Endodermal cell (in vitro differentiated cells): ENCODE data around the gene CASP6. TPM values are rescaled to one million over a fixed set of nuclear protein-coding genes. Genes with fewer than 3 reads are reported as not detected.

Experiments used
- DNase-seq: peaks from one replicate; pipeline ENCODE4 v3.0.0-alpha.2; 2017
- H3K27ac ChIP-seq: 2 replicates; pipeline ENCODE4 v1.5.1; 2013; ENCODE audit warnings: mild to moderate bottlenecking, low read depth, low read length, moderate library complexity
- H3K27me3 ChIP-seq: 2 replicates; pipeline ENCODE4 v1.6.1; 2013; ENCODE audit warnings: mild to moderate bottlenecking, low read length, moderate library complexity; ENCODE audit not compliant: insufficient read depth, control insufficient read depth, poor library complexity, severe bottlenecking
- H3K36me3 ChIP-seq: 2 replicates; pipeline ENCODE4 v1.7.0; 2013; ENCODE audit warnings: mild to moderate bottlenecking, low read length, moderate library complexity; ENCODE audit not compliant: control insufficient read depth, insufficient read depth
- H3K4me1 ChIP-seq: one replicate; pipeline ENCODE4 v1.7.0; 2013; ENCODE audit warnings: low read length; ENCODE audit not compliant: control insufficient read depth, insufficient read depth
- H3K4me3 ChIP-seq: 2 replicates; pipeline ENCODE4 v1.5.1; 2013; ENCODE audit warnings: mild to moderate bottlenecking, low read length, moderate library complexity
- H3K9ac ChIP-seq: 2 replicates; pipeline ENCODE4 v1.6.1; 2013; ENCODE audit warnings: mild to moderate bottlenecking, low read length, moderate library complexity; ENCODE audit not compliant: poor library complexity, severe bottlenecking; ENCODE audit errors: extremely low read depth
- H3K9me3 ChIP-seq: 2 replicates; pipeline ENCODE4 v1.6.1; 2013; ENCODE audit warnings: mild to moderate bottlenecking, low read length, moderate library complexity; ENCODE audit not compliant: control insufficient read depth
- H3K27ac Mint-ChIP-seq: 2 replicates; pipeline ENCODE4 v1.8.0; 2020; ENCODE audit warnings: mixed read lengths
- H3K27me3 Mint-ChIP-seq: 2 replicates; pipeline ENCODE4 v1.8.0; 2021; ENCODE audit warnings: mild to moderate bottlenecking, mixed read lengths; ENCODE audit not compliant: insufficient read depth
- H3K36me3 Mint-ChIP-seq: 2 replicates; pipeline ENCODE4 v1.8.0; 2020; ENCODE audit warnings: low read depth, mixed read lengths
- H3K4me1 Mint-ChIP-seq: 2 replicates; pipeline ENCODE4 v1.8.0; 2020; ENCODE audit warnings: mixed read lengths
- H3K4me3 Mint-ChIP-seq: 2 replicates; pipeline ENCODE4 v1.8.0; 2020; ENCODE audit warnings: mild to moderate bottlenecking, moderate library complexity, mixed read lengths
- H3K9me3 Mint-ChIP-seq: 2 replicates; pipeline ENCODE4 v1.8.0; 2020; ENCODE audit warnings: mild to moderate bottlenecking, mixed read lengths
- WGBS, 2 experiments: methylation state at CpG; one replicate each; pipeline versions ENCODE4 v1.1.5 to v1.1.7; 2013; ENCODE audit warnings: missing lambda C conversion rate in 2 of 2, mixed read lengths in 1 of 2; ENCODE audit not compliant: insufficient coverage in 1 of 2, insufficient read length in 1 of 2; 5-methylcytosine and 5-hydroxymethylcytosine counted together
- total RNA-seq, 2 donors: library from RNA; stranded (reverse); fragmentation: NEBNext Ultra II Directional in 1 of 2; extraction: Animal tissue kit (Norgen Biotek cat#: 25700) in 1 of 2; gene quantifications; 2 replicates in 1 of 2; 3 replicates in 1 of 2; pipeline ENCODE4 v1.2.1, GENCODE V29; 2021
- TF ChIP-seq, protein P1 (sequence below): fragments of 200-600 bp; sonication (generic); conservative IDR thresholded peaks from 2 replicates; pipeline ENCODE4 v1.5.0; 2021; ENCODE audit warnings: antibody characterized with exemption, mild to moderate bottlenecking

Gene CASP6
- total RNA-seq, 2 donors from 2014 or later: 20.9 to 21.8 TPM

DNA sequence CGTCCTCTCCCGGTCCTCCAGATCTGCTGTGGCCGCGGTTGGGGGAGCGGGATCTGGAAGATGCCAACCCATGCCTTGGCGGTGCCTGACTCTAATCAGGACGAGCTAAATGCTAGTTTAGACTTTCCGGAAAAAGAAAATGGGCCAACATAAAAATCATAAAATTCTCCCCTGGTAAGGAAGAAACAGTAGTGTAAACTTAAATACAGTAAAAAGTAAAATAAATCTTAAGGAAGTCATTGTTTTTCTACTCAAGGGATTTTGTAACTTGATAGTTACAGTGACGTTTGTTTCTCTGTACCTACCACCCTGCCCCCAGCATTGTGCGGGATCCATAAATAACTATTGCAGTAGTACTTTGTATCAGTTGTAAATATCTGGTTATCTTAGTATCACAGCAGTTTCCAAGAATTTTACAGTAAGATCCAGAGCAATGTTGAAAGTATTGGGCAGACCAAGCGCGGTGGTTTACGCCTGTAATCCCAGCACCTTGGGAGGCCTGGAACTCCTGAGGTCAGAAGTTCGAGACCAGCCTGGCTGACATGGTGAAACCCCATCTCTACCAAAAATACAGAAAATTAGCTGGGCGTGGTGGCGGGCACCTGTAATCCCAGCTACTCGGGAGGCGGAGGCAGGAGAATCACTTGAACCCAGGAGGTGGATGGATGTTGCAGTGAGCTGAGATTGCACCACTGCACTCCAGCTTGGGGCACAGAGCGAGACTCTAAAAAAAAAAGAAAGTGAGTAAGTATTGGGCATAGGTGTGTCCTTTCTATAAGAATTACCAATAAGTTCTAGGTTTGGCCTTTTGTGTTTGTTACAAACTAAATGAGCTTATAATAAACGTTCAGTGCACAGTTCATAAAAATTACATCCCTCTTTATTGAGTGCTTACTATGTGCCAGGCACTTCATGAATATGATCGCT, 27.6 kb upstream of the CASP6 start:
- DNase-seq: no peak
- H3K27ac ChIP-seq: no peak overlapping the region
- no peaks in the 10 kb centered on the region for H3K4me1 ChIP-seq
- H3K4me1 Mint-ChIP-seq: peaks cover 14% of the 10 kb centered on the region
- H3K27me3 Mint-ChIP-seq: no peaks in the 10 kb centered on the region
- no peaks in the 10 kb centered on the region for H3K27me3 ChIP-seq
- no peaks in the 10 kb centered on the region for H3K9me3 ChIP-seq
- TF ChIP-seq, protein P1, sequence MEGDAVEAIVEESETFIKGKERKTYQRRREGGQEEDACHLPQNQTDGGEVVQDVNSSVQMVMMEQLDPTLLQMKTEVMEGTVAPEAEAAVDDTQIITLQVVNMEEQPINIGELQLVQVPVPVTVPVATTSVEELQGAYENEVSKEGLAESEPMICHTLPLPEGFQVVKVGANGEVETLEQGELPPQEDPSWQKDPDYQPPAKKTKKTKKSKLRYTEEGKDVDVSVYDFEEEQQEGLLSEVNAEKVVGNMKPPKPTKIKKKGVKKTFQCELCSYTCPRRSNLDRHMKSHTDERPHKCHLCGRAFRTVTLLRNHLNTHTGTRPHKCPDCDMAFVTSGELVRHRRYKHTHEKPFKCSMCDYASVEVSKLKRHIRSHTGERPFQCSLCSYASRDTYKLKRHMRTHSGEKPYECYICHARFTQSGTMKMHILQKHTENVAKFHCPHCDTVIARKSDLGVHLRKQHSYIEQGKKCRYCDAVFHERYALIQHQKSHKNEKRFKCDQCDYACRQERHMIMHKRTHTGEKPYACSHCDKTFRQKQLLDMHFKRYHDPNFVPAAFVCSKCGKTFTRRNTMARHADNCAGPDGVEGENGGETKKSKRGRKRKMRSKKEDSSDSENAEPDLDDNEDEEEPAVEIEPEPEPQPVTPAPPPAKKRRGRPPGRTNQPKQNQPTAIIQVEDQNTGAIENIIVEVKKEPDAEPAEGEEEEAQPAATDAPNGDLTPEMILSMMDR: no peak
- WGBS, 2 experiments: 58 to 88% methylated on average over 3 to 21 of the region's 21 CpGs
- H3K9ac ChIP-seq: peak overlapping the region; percentile 54
- peak overlapping the region; percentile 91 for H3K4me3 Mint-ChIP-seq
- H3K4me3 ChIP-seq: peak overlapping the region; percentile 92
- no peaks in the 10 kb centered on the region for H3K36me3 ChIP-seq
- H3K9me3 Mint-ChIP-seq: no peaks in the 10 kb centered on the region
- H3K27ac Mint-ChIP-seq: peak overlapping the region; percentile 92
- peaks cover 6% of the 10 kb centered on the region for H3K36me3 Mint-ChIP-seq

DNA sequence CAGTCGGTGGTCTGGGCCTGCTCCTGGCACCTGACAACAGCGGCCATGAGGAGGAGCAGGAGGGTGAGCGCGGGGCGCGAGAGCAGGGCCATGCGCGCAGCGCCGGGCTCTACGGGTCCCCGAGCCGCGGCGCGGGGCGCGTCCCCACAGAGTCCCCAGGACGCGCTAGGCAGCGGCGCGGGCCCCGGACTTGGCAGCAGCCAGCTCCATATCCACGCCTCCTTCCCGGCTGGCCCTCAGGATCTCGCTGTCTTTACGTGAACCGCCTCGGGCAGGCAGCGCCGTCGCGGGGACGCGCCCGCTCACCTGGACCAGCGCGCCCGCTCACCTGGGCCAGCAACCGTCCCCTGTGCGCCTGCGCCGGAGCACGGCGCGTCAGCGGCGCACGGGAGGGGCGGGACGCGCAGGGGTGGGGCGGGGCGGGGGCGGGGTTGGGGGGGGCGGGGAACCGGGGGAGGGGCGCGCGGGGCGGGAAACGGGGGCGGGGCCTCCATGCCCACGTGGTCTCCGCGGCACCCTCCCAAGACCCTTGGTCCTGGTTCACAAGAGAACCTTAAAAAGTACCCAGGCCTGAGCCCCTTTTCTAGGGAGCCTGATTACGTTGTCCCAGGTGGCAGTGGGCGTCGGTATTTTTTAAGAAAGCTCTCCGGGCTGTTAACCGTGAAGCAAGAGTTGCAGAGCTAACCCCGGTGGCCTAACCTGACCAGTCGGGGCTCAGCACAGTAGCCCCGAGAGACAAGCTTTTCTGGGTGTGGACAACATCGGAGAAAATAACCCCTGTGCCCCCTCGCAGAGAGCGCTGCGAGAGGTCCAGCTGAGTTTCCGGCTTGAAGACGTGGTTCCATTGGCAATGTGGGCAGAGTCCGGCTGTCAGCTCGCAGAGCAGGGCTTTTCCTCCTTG, 26.7 kb upstream of the CASP6 start, which contains the start of gene PLA2G12A:
Gene PLA2G12A, minus strand, starts transcription at position 353 of the 901 bp plus-strand sequence. Its CDS starts 261 bp downstream, at position 92.
- Mint-ChIP-seq H3K36me3 (peaks cover 7% of the 10 kb centered on the region), H3K4me1 (peaks cover 15% of the 10 kb centered on the region), H3K9me3 (no peaks in the 10 kb centered on the region), H3K27me3 (no peaks in the 10 kb centered on the region), H3K4me3 (peak within 1 kb of the TSS; percentile 91), H3K27ac (peak within 1 kb of the TSS; percentile 95)
- Histone ChIP-seq H3K27me3 (no peaks in the 10 kb centered on the region), H3K4me1 (no peaks in the 10 kb centered on the region), H3K27ac (no peak within 1 kb of the TSS), H3K4me3 (peak within 1 kb of the TSS; percentile 96), H3K9ac (peak within 1 kb of the TSS; percentile 58), H3K9me3 (no peaks in the 10 kb centered on the region), H3K36me3 (no peaks in the 10 kb centered on the region)
- TF ChIP-seq, protein P1: peak; percentile 15
- peak; percentile 96 for DNase-seq
- 0% methylated on average over 17 to 83 of the region's 83 CpGs for WGBS, 2 experiments

DNA sequence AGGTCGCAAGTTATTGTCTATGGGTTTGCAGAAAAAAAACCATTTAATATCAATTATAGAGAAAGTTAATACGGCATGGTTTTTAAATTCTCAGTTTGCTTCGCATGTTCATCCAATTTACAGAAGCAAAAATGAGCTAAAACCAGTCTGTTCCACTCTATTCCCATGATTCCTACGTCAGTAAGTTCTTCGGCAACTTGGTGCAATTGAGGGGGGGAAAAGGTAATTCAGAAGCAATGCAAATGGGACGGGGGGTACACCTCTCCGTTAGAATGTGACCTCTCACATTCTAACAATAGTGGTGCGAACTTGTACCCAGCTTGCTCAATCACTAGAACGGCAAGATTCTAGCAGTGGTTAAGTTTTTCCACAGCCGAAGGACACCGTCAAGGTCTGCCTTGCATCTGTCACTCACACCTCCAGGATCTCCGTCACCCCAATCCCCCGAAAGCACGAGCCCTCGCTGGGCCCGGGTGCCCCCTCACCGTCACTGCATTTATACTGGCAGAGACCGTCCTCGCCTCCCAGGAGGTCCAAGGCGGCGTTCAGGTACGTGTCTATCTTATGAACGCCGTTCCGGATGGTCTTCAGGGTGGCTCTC, 26.0 kb upstream of the CASP6 start:
- H3K4me1 Mint-ChIP-seq: peaks cover 15% of the 10 kb centered on the region
- H3K27me3 ChIP-seq: no peaks in the 10 kb centered on the region
- H3K4me3 ChIP-seq: peak overlapping the region; percentile 96
- H3K36me3 ChIP-seq: no peaks in the 10 kb centered on the region
- WGBS, 2 experiments: 1 to 3% methylated on average over 13 to 24 of the region's 25 CpGs
- no peaks in the 10 kb centered on the region for H3K4me1 ChIP-seq
- H3K9ac ChIP-seq: peak overlapping the region; percentile 58
- H3K27ac ChIP-seq: no peak overlapping the region
- TF ChIP-seq, protein P1: no peak
- no peaks in the 10 kb centered on the region for H3K9me3 Mint-ChIP-seq
- H3K9me3 ChIP-seq: no peaks in the 10 kb centered on the region
- DNase-seq: no peak
- peak overlapping the region; percentile 91 for H3K4me3 Mint-ChIP-seq
- H3K27me3 Mint-ChIP-seq: no peaks in the 10 kb centered on the region
- H3K36me3 Mint-ChIP-seq: peaks cover 7% of the 10 kb centered on the region
- H3K27ac Mint-ChIP-seq: peak overlapping the region; percentile 95
